ENCODE results near the gene MBNL1. TPM values are rescaled to one million over a fixed set of nuclear protein-coding genes. Genes with fewer than 3 reads are reported as not detected.

The MBNL1 gene
- total RNA-seq, 1 experiment from 2014 or later = 68.6 TPM

DNA sequence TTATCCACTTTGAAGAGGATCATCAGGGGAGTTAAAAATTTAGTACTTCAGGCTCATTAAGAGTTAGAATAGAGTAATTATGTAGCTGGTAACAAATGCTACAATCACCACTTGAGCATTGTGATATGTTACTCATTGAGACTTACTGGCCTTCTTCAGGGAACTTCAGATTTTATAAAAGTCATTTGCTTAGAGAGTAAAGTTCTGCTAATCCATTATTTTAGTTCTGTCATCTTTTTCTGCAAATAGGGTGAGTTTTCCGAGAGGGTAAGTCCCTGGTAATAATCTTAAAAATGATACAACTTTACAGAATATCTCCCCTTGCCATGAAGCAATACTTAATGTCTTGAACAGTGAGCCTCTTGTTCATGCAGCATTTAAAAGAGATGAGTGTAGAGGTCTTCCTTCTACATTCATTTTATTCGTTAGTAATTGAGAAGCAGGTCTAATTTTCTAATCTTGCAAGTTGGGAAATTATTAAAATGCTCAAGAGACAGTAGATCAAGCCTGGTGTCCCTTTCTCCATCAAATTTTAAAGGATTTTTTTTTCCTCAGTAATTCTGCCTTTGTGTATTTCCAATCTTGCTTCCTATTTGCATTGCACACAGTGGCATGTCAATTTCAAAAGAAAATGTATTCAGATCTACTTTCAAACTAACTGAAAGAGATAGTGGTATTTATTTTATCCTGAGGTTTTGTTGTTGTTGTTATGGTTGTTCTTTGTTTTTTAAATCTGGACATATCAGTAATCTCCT is 52.6 kb downstream of the MBNL1 start:
- no TSS peak for BruUV-seq (replicated peaks)
- Mint-ChIP-seq H3K36me3 (ENCODE audit: insufficient read depth, unreplicated experiment) (peaks cover 21% of the 10 kb centered on the region), H3K27ac (ENCODE audit: unreplicated experiment) (no peak overlapping the region), H3K4me3 (ENCODE audit: unreplicated experiment) (no peak overlapping the region), H3K27me3 (ENCODE audit: insufficient read depth, unreplicated experiment) (no peaks in the 10 kb centered on the region), H3K9me3 (ENCODE audit: unreplicated experiment) (peaks cover 10% of the 10 kb centered on the region), H3K4me1 (ENCODE audit: low read depth, unreplicated experiment) (no peaks in the 10 kb centered on the region)
- Histone ChIP-seq H3K36me3 (ENCODE audit: control insufficient read depth, insufficient read depth, low read length) (no peaks in the 10 kb centered on the region), H3K4me3 (ENCODE audit: low read depth, low read length) (no peak overlapping the region), H3K9me3 (no peaks in the 10 kb centered on the region), H3K4me1 (no peaks in the 10 kb centered on the region), H3K27me3 (replicated peaks; ENCODE audit: control insufficient read depth, insufficient read depth, low read length) (no peaks in the 10 kb centered on the region)
- TF ChIP-seq, protein P1, sequence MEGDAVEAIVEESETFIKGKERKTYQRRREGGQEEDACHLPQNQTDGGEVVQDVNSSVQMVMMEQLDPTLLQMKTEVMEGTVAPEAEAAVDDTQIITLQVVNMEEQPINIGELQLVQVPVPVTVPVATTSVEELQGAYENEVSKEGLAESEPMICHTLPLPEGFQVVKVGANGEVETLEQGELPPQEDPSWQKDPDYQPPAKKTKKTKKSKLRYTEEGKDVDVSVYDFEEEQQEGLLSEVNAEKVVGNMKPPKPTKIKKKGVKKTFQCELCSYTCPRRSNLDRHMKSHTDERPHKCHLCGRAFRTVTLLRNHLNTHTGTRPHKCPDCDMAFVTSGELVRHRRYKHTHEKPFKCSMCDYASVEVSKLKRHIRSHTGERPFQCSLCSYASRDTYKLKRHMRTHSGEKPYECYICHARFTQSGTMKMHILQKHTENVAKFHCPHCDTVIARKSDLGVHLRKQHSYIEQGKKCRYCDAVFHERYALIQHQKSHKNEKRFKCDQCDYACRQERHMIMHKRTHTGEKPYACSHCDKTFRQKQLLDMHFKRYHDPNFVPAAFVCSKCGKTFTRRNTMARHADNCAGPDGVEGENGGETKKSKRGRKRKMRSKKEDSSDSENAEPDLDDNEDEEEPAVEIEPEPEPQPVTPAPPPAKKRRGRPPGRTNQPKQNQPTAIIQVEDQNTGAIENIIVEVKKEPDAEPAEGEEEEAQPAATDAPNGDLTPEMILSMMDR (IDR thresholded peaks at IDR 0.05; ENCODE audit: insufficient read depth in 1 of 2, low read depth in 1 of 2, low read length in 1 of 2, severe bottlenecking in 1 of 2, unreplicated experiment in 1 of 2) = no peak
- intact Hi-C loops (cut with micrococcal nuclease; ENCODE audit: unreplicated experiment) = no loop called here
- DNase-seq = no peak
- CTCF ChIA-PET = no interaction called here
- POLR2A ChIA-PET = no interaction called here

DNA sequence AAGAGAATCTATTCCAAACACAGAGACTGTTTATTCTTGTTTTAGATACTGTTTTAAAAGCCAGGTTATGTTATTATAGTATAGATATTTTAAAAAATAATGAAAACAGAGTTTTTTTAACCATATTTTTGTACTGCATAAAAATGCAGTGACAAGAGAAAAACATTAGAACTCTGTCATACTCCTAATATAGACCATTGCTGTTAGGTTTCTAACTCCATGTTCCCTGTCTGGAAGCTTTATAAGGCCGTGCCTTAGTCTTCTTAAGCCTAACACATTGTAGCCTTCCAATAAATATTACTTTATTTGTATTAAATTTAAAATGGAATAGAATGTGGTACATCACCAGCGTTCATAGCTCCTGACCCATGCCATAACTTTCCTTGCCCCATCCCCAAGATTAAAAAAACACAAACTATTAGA is 53.2 kb downstream of the MBNL1 start:
- BruUV-seq (replicated peaks) = no TSS peak
- no peaks in the 10 kb centered on the region for H3K36me3 ChIP-seq (ENCODE audit: control insufficient read depth, insufficient read depth, low read length)
- H3K9me3 Mint-ChIP-seq (ENCODE audit: unreplicated experiment) = peaks cover 10% of the 10 kb centered on the region
- H3K4me3 ChIP-seq (ENCODE audit: low read depth, low read length) = no peak overlapping the region
- no peaks in the 10 kb centered on the region for H3K4me1 Mint-ChIP-seq (ENCODE audit: low read depth, unreplicated experiment)
- POLR2A ChIA-PET = no interaction called here
- H3K4me3 Mint-ChIP-seq (ENCODE audit: unreplicated experiment) = no peak overlapping the region
- intact Hi-C loops (cut with micrococcal nuclease; ENCODE audit: unreplicated experiment) = no loop called here
- no peak for DNase-seq
- H3K9me3 ChIP-seq = no peaks in the 10 kb centered on the region
- H3K27ac Mint-ChIP-seq (ENCODE audit: unreplicated experiment) = no peak overlapping the region
- H3K36me3 Mint-ChIP-seq (ENCODE audit: insufficient read depth, unreplicated experiment) = peaks cover 20% of the 10 kb centered on the region
- TF ChIP-seq, protein P1 (IDR thresholded peaks at IDR 0.05; ENCODE audit: insufficient read depth in 1 of 2, low read depth in 1 of 2, low read length in 1 of 2, severe bottlenecking in 1 of 2, unreplicated experiment in 1 of 2) = no peak
- H3K27me3 Mint-ChIP-seq (ENCODE audit: insufficient read depth, unreplicated experiment) = no peaks in the 10 kb centered on the region
- CTCF ChIA-PET = no interaction called here
- H3K4me1 ChIP-seq = no peaks in the 10 kb centered on the region
- no peaks in the 10 kb centered on the region for H3K27me3 ChIP-seq (replicated peaks; ENCODE audit: control insufficient read depth, insufficient read depth, low read length)

DNA sequence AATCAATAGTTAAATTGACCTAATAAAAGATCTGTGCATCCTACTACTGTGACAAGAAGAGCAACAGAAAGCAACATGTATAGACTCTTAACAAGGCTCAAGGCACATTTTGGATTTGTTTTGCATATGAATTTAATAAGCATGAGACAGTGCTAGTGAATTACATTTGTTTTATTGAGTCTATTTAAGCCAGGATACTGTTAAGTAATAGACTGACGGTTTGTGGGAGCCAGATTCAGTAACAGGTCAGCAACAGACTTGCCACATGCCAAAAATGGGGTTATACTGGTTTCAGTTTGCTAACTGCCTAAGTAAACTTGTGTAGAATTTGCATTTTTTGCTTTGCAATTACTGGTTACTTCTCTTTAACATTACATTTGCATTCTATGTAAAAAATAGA is 54.0 kb downstream of the MBNL1 start:
- TF ChIP-seq, protein P1 (IDR thresholded peaks at IDR 0.05; ENCODE audit: insufficient read depth in 1 of 2, low read depth in 1 of 2, low read length in 1 of 2, severe bottlenecking in 1 of 2, unreplicated experiment in 1 of 2) = no peak
- no peak overlapping the region for H3K27ac Mint-ChIP-seq (ENCODE audit: unreplicated experiment)
- Histone ChIP-seq H3K36me3 (ENCODE audit: control insufficient read depth, insufficient read depth, low read length) (no peaks in the 10 kb centered on the region), H3K4me1 (peaks cover under 1% of the 10 kb centered on the region; the same call in 1 of the 2 replicates), H3K27me3 (replicated peaks; ENCODE audit: control insufficient read depth, insufficient read depth, low read length) (no peaks in the 10 kb centered on the region), H3K4me3 (ENCODE audit: low read depth, low read length) (no peak overlapping the region), H3K9me3 (no peaks in the 10 kb centered on the region)
- no peaks in the 10 kb centered on the region for H3K4me1 Mint-ChIP-seq (ENCODE audit: low read depth, unreplicated experiment)
- no peaks in the 10 kb centered on the region for H3K27me3 Mint-ChIP-seq (ENCODE audit: insufficient read depth, unreplicated experiment)
- H3K9me3 Mint-ChIP-seq (ENCODE audit: unreplicated experiment) = peaks cover 10% of the 10 kb centered on the region
- POLR2A ChIA-PET = no interaction called here
- no peak for DNase-seq
- H3K4me3 Mint-ChIP-seq (ENCODE audit: unreplicated experiment) = no peak overlapping the region
- no TSS peak for BruUV-seq (replicated peaks)
- CTCF ChIA-PET = no interaction called here
- intact Hi-C loops (cut with micrococcal nuclease; ENCODE audit: unreplicated experiment) = no loop called here
- peaks cover 26% of the 10 kb centered on the region for H3K36me3 Mint-ChIP-seq (ENCODE audit: insufficient read depth, unreplicated experiment)

Data from Caco-2 (cell line).